Adrenal gland (tissue), 12 donors: ENCODE measurements around the gene LPCAT3. TPM values are rescaled to one million over a fixed set of nuclear protein-coding genes. Genes with fewer than 3 reads are reported as not detected.

ENCODE experiments used
- DNase-seq, 7 donors: peaks; one replicate each; pipeline ENCODE4 v3.0.0-alpha.2; 2019 to 2020
- H3K27ac ChIP-seq, 5 donors: fragments of 200-600 bp; sonication (generic) in 4 of 5; 1 replicate in 3 of 5; 2 replicates in 2 of 5; pipeline versions ENCODE4 v1.5.1 to v1.8.0; 2016 to 2020; ENCODE audit warnings: mild to moderate bottlenecking in 1 of 5
- H3K27me3 ChIP-seq: fragments of 200-600 bp; 2 replicates; pipeline ENCODE4 v1.8.0; 2021
- H3K36me3 ChIP-seq, 2 donors: fragments of 200-600 bp; replicated peaks in 1 of 2; 1 replicate in 1 of 2; 2 replicates in 1 of 2; pipeline versions ENCODE4 v1.5.1 to v1.8.0; 2018 to 2022
- H3K4me1 ChIP-seq, 2 donors: fragments of 200-600 bp; replicated peaks in 1 of 2; 1 replicate in 1 of 2; 2 replicates in 1 of 2; pipeline versions ENCODE4 v1.5.1 to v1.8.0; 2018 to 2021
- H3K4me3 ChIP-seq, 4 donors: fragments of 200-600 bp; sonication (generic) in 3 of 4; one replicate each; pipeline ENCODE4 v1.5.1; 2016 to 2018
- H3K9me3 ChIP-seq, 3 donors: fragments of 200-600 bp; sonication (generic) in 1 of 3; replicated peaks in 1 of 3; 1 replicate in 2 of 3; 2 replicates in 1 of 3; pipeline versions ENCODE4 v1.5.1 to v1.8.0; 2016 to 2021
- POLR2A ChIP-seq, 2 donors: fragments of 450-650 bp; IDR thresholded peaks; one replicate each; pipeline ENCODE4 v1.6.1; 2017; ENCODE audit warnings: antibody characterized with exemption in 2 of 2, mild to moderate bottlenecking in 2 of 2, moderate library complexity in 1 of 2
- WGBS, 4 donors: extraction: QIAGEN DNeasy Blood & Tissue Kit in 2 of 4; methylation state at CpG; one replicate each; pipeline versions ENCODE4 v1.1.5 to v1.1.7; 2013 to 2017; 5-methylcytosine and 5-hydroxymethylcytosine counted together
- intact Hi-C, 2 donors: fragments of 100-400 bp; cut with DNase I; formaldehyde crosslinking; loops; one replicate each; pipeline versions ENCODE4 v1.14.1 to v1.15.0; 2022 to 2023
- polyA plus RNA-seq, 3 donors: library from polyadenylated mRNA; stranded (reverse); fragments of 200-250 nt in 2 of 3; fragments of 350-450 nt in 1 of 3; fragmentation: Illumina TruSeq in 1 of 3; extraction: RNeasy Lipid Tissue Mini Kit (QIAGEN cat#74804) in 1 of 3; gene quantifications; one replicate each; pipeline ENCODE4 v1.2.3, GENCODE V29; 2013 to 2014
- total RNA-seq, 9 donors: library from RNA; depleted of rRNA in 4 of 9; stranded (reverse); fragments of >200 nt in 4 of 9; fragments of 120-200 nt in 1 of 9; fragmentation: NEBNext Ultra II Directional in 1 of 9; extraction: Animal tissue kit (Norgen Biotek cat#: 25700) in 1 of 9; gene quantifications; one replicate each; pipeline versions ENCODE4 v1.1.0 to v1.2.4, GENCODE V29; 2013 to 2023
- TF ChIP-seq, protein P1 (sequence below), 6 experiments: fragments of 450-650 bp in 4 of 6; fragments of 200-600 bp in 2 of 6; sonication (generic) in 1 of 6; IDR thresholded peaks; 1 replicate in 5 of 6; 2 replicates in 1 of 6; pipeline versions ENCODE4 v1.5.1 to v1.8.0; 2016 to 2021; ENCODE audit warnings: antibody characterized with exemption in 6 of 6, mild to moderate bottlenecking in 2 of 6, moderate library complexity in 1 of 6
- donor health status: healthy with polysubstance abuse.
- donor health status: Bipolar disorder and iron deficiency.
- donor health status: DM: yes; HTN: yes; CAD: no.
- donor health status: DM: no; HTN: no; CAD: no.
- donor health status: DM: no; HTN: no; CAD: no.
- donor health status: DM: yes; HTN: yes; CAD: no.

The LPCAT3 gene
- total and polyA plus RNA-seq, 12 donors, result 28.5 to 146 (median 74.0) TPM

GRCh38 chr12:6955108-6956020 lies 62.9 kb downstream of the LPCAT3 start:
- intact Hi-C loops, result loop anchor here (10.0 kb wide), 2 partner anchors 81 to 159 kb away; partner anchors contain the start of gene SPSB2 (in 1 of the 2)
- TF ChIP-seq, protein P1, sequence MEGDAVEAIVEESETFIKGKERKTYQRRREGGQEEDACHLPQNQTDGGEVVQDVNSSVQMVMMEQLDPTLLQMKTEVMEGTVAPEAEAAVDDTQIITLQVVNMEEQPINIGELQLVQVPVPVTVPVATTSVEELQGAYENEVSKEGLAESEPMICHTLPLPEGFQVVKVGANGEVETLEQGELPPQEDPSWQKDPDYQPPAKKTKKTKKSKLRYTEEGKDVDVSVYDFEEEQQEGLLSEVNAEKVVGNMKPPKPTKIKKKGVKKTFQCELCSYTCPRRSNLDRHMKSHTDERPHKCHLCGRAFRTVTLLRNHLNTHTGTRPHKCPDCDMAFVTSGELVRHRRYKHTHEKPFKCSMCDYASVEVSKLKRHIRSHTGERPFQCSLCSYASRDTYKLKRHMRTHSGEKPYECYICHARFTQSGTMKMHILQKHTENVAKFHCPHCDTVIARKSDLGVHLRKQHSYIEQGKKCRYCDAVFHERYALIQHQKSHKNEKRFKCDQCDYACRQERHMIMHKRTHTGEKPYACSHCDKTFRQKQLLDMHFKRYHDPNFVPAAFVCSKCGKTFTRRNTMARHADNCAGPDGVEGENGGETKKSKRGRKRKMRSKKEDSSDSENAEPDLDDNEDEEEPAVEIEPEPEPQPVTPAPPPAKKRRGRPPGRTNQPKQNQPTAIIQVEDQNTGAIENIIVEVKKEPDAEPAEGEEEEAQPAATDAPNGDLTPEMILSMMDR (IDR thresholded peaks at IDR 0.05), result no peak
- no peak for TF ChIP-seq POLR2A (IDR thresholded peaks at IDR 0.05)
- Histone ChIP-seq H3K36me3 (no peaks in the 10 kb centered on the region), H3K27ac (peak overlapping the region in 3 of 5 donors; percentile 28 to 83 (median 52)), H3K27me3 (no peaks in the 10 kb centered on the region), H3K9me3 (no peaks in the 10 kb centered on the region), H3K4me1 (peaks cover 10 to 39% of the 10 kb centered on the region in 2 donors), H3K4me3 (no peak overlapping the region)
- DNase-seq, result peak in 1 of 7 donors; percentile 4
- 73 to 85% (median 78%) methylated on average over 14 to 22 of the region's 22 CpGs for WGBS, 4 donors

DNA sequence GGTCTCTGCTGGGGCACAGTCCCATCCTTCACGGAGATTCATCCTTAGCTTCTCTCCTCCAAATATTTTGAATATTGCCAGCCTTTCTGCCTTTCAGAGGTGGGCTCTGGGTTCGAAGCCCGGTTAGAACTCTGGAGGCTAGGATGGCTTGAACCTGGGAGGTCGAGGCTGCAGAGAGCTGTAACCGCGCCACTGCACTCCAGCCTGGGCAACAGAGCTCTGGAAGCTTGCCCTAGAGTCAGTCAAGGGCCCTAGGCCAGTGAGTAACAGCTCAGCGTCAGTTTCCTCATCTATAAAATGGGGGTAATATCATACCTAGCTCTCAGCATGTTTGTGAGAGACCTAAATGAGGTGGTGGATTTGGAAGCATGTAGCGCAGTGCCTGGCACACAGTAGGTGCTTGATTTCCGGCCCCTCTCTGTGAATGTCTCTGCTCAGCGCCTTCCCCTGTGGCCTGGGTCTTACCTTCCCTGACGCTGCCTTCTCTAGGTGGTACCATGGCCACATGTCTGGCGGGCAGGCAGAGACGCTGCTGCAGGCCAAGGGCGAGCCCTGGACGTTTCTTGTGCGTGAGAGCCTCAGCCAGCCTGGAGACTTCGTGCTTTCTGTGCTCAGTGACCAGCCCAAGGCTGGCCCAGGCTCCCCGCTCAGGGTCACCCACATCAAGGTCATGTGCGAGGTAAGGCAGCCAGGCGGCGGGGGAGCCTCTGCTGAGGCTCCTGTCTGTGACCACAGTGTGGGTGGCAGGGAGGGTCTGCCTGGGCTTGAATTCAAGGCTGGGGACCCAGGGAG lies 63.8 kb downstream of the LPCAT3 start:
- intact Hi-C loops, result loop anchor here (10.0 kb wide), 2 partner anchors 80 to 160 kb away; partner anchors contain the start of gene SPSB2 (in 1 of the 2)
- peak; percentile 52 to 81 (median 69) for DNase-seq
- no peaks in the 10 kb centered on the region for H3K9me3 ChIP-seq
- peak overlapping the region in 3 of 5 donors; percentile 28 to 83 (median 52) for H3K27ac ChIP-seq
- no peak for TF ChIP-seq POLR2A (IDR thresholded peaks at IDR 0.05)
- TF ChIP-seq, protein P1 (IDR thresholded peaks at IDR 0.05), result peak in 1 of 6 experiments; percentile 10
- no peaks in the 10 kb centered on the region for H3K36me3 ChIP-seq
- H3K4me3 ChIP-seq, result no peak overlapping the region
- peaks cover 10 to 32% of the 10 kb centered on the region in 2 donors for H3K4me1 ChIP-seq
- WGBS, 4 donors, result 55 to 63% (median 60%) methylated on average over 16 to 21 of the region's 21 CpGs
- H3K27me3 ChIP-seq, result no peaks in the 10 kb centered on the region

DNA sequence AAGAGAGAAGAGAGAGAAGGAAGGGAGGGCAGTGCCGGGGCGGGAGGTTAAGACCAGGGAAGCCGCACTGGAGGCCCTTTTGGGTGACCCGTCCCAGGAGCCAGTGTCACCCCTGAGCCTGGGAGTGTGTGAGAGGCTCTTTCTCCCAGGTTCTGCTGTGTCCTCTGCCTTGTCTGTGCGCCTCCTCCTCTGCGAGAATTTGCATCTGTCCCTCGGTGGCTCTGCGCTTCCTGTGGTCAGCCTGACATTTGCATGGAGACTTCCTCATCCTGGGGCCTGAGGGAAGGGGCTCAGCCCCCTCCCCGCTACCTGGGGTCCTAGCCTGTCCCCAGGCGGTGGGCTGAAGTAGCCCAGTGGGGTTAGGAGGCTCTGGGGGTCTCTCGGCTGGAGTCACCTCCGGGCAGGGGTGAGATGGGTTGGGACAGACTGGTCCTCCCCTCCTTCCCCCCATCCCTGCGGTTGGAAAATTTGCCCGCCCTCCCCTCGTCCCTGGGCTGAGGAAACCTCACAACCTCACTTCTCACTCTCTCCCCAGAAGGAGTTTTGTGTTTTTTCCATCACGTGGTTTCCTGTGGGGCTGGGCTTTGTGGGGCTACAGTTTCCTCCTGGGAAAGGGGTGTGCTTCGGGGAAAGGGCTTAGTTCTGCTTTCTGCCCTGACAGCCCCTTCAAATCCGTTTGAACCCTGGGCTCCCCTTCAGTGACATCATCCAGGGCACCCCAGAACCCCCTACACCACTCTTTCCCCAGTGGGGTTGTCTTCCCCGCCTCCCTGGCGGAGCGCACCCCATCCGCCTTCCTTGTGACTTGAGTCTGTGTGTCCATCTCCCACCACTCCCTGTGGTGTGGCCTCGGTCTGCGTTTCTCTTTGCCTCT lies 64.6 kb downstream of the LPCAT3 start:
- intact Hi-C loops, result loop anchor here (10.0 kb wide), 2 partner anchors 79 to 161 kb away; partner anchors contain the start of gene SPSB2 (in 1 of the 2)
- 58 to 69% (median 60%) methylated on average over 20 to 24 of the region's 24 CpGs for WGBS, 4 donors
- Histone ChIP-seq H3K9me3 (no peaks in the 10 kb centered on the region), H3K27me3 (no peaks in the 10 kb centered on the region), H3K4me1 (peaks cover 10 to 34% of the 10 kb centered on the region in 2 donors), H3K27ac (peak overlapping the region; percentile 4 to 83 (median 14)), H3K36me3 (no peaks in the 10 kb centered on the region), H3K4me3 (peak overlapping the region in 1 of 4 donors; percentile 33)
- TF ChIP-seq, protein P1 (IDR thresholded peaks at IDR 0.05), result no peak
- TF ChIP-seq POLR2A (IDR thresholded peaks at IDR 0.05), result peak; percentile 28 to 33
- peak in 5 of 7 donors; percentile 43 to 66 (median 57) for DNase-seq
